GM18519 (cell line): Measurements from ENCODE around the gene MED28.
"Not testable (repeated sequence)": the region's sequence is repeated elsewhere in the genome, so short reads cannot be mapped to it uniquely, and the experiment has no call there.

Experiments
- ATAC-seq: cut with Tn5 transposase; IDR thresholded peaks from one replicate; pipeline ENCODE4 v1.9.1; 2021; ENCODE audit warnings: mild to moderate bottlenecking, moderate library complexity; ENCODE audit not compliant: unreplicated experiment, low FRiP score

Gene MED28

GRCh38 chr4:17614416-17615299 is at the start of gene MED28:
Gene MED28, plus strand, starts transcription at chr4:17614641. Its CDS starts 14 bp downstream, at chr4:17614655.
- peak; percentile 96 for ATAC-seq

- ATAC-seq = no peak
These were observed 48.6 kb upstream of the MED28 start for GRCh38 chr4:17565846-17566245.

GRCh38 chr4:17567271-17567670 is 47.2 kb upstream of the MED28 start:
- no peak for ATAC-seq

GRCh38 chr4:17574206-17574605 is 40.2 kb upstream of the MED28 start:
- no peak for ATAC-seq

- not testable (repeated sequence) for ATAC-seq
These were observed 39.3 kb upstream of the MED28 start for GRCh38 chr4:17575177-17575576.

GRCh38 chr4:17576932-17577664 is 37.3 kb upstream of the MED28 start, which contains the start of gene LAP3:
Gene LAP3, plus strand, starts transcription at chr4:17577198. Its CDS starts 268 bp downstream, at chr4:17577466.
- ATAC-seq = peak; percentile 77

- no peak for ATAC-seq
These were observed 36.6 kb upstream of the MED28 start for GRCh38 chr4:17577665-17578481.

- peak; percentile 25 for ATAC-seq
These were observed 36.0 kb upstream of the MED28 start for GRCh38 chr4:17578482-17578891.

- no peak for ATAC-seq
These were observed 33.5 kb upstream of the MED28 start for GRCh38 chr4:17580969-17581368.

GRCh38 chr4:17583276-17583675 is 31.2 kb upstream of the MED28 start:
- no peak for ATAC-seq

- ATAC-seq = no peak
These were observed 30.5 kb upstream of the MED28 start for GRCh38 chr4:17583941-17584340.

- ATAC-seq = no peak
These were observed 29.8 kb upstream of the MED28 start for GRCh38 chr4:17584521-17585213.

- ATAC-seq = no peak
These were observed 27.2 kb upstream of the MED28 start for GRCh38 chr4:17587094-17587822.

- no peak for ATAC-seq
These were observed 25.1 kb upstream of the MED28 start for GRCh38 chr4:17589355-17589754.

GRCh38 chr4:17595471-17596005 is 18.9 kb upstream of the MED28 start:
- peak; percentile 87 for ATAC-seq

- no peak for ATAC-seq
These were observed 16.9 kb upstream of the MED28 start for GRCh38 chr4:17597517-17597916.

GRCh38 chr4:17599826-17600225 is 14.6 kb upstream of the MED28 start:
- ATAC-seq = no peak

- ATAC-seq = no peak
These were observed 9.2 kb upstream of the MED28 start for GRCh38 chr4:17605236-17605635.

- peak; percentile 31 for ATAC-seq
These were observed 553 bp upstream of the MED28 start for GRCh38 chr4:17613761-17614415.
